GM12878 (cell line): ENCODE data around the gene APLN. TPM values are rescaled to one million over a fixed set of nuclear protein-coding genes. Genes with fewer than 3 reads are reported as not detected.

Experiments
- ATAC-seq: fragments of 200-7000 bp; cut with Tn5 transposase; 3 replicates; pipeline ENCODE4 v1.9.1; 2020; ENCODE audit warnings: mild to moderate bottlenecking, moderate library complexity
- BruUV-seq: library from RNA; stranded (reverse); fragments of 400-500 nt; replicated peaks from 2 replicates; lab custom pipeline; 2021; lab: Mats Ljungman, UMichigan
- CTCF ChIA-PET: fragments of 300-600 bp; sonication (Branson Sonifier 250); formaldehyde crosslinking; extraction: SDS; loops from one replicate; lab custom pipeline; 2021; ENCODE audit warnings: inconsistent platforms; lab: Yijun Ruan, JAX
- POLR2A ChIA-PET: fragments of 350-600 bp; formaldehyde crosslinking; extraction: SDS; loops from one replicate; lab custom pipeline; 2021; ENCODE audit warnings: inconsistent platforms; lab: Charles Lee
- RAD21 ChIA-PET: fragments of 300-600 bp; sonication (Branson Sonifier 250); formaldehyde crosslinking; loops from one replicate; lab custom pipeline; 2023; ENCODE audit warnings: antibody characterized with exemption; ENCODE audit not compliant: unreplicated experiment; lab: Charles Lee
- SMC1A ChIA-PET: fragments of 300-600 bp; sonication (Branson Sonifier 250); formaldehyde crosslinking; loops from one replicate; lab custom pipeline; 2023; ENCODE audit not compliant: unreplicated experiment, uncharacterized antibody; lab: Charles Lee
- DNase-seq: peaks from one replicate; pipeline ENCODE4 v3.0.0-alpha.2; 2011; ENCODE audit warnings: low read depth, low spot score
- FAIRE-seq: peaks from 3 replicates; lab custom pipeline; 2011; peaks lifted over from hg19 to GRCh38; lab: Jason Lieb, UNC
- H2AFZ ChIP-seq: 2 replicates; pipeline ENCODE4 v1.6.0; 2011; ENCODE audit warnings: low read depth, low read length, control low read depth; ENCODE audit not compliant: control insufficient read depth
- H3K27ac ChIP-seq: 2 replicates; pipeline ENCODE4 v1.5.1; 2011; ENCODE audit warnings: control low read depth; ENCODE audit not compliant: control insufficient read depth, insufficient read depth
- H3K27me3 ChIP-seq, 2 experiments: replicated peaks in 1 of 2; 2 replicates each; pipeline versions ENCODE4 v1.6.0 to v1.6.1; 2011; ENCODE audit warnings: low read length in 1 of 2; ENCODE audit not compliant: control insufficient read depth in 2 of 2, insufficient read depth in 2 of 2
- H3K36me3 ChIP-seq, 2 experiments: 2 replicates each; pipeline ENCODE4 v1.5.1; 2011; ENCODE audit warnings: low read length in 1 of 2; ENCODE audit not compliant: control insufficient read depth in 2 of 2, insufficient read depth in 2 of 2
- H3K4me1 ChIP-seq: 2 replicates; pipeline ENCODE4 v1.6.1; 2011; ENCODE audit warnings: mild to moderate bottlenecking, low read length, moderate library complexity, mixed read lengths; ENCODE audit not compliant: control insufficient read depth, insufficient read depth
- H3K4me2 ChIP-seq: 2 replicates; pipeline ENCODE4 v1.6.0; 2011; ENCODE audit warnings: control low read depth; ENCODE audit not compliant: control insufficient read depth, insufficient read depth
- H3K4me3 ChIP-seq: fragments of 200-600 bp; sonication (generic); 2 replicates; pipeline ENCODE4 v1.5.1; 2016
- H3K79me2 ChIP-seq: 2 replicates; pipeline ENCODE4 v1.6.0; 2011; ENCODE audit warnings: low read length; ENCODE audit not compliant: control insufficient read depth, insufficient read depth
- H3K9ac ChIP-seq: 2 replicates; pipeline ENCODE4 v1.8.0; 2011; ENCODE audit warnings: low read length, control low read depth, mixed read lengths; ENCODE audit not compliant: control insufficient read depth, insufficient read depth
- H3K9me3 ChIP-seq: replicated peaks from 3 replicates; pipeline ENCODE4 v1.5.1; 2011; ENCODE audit warnings: mild to moderate bottlenecking, low read length; ENCODE audit not compliant: control insufficient read depth, insufficient read depth
- H4K20me1 ChIP-seq: 2 replicates; pipeline ENCODE4 v1.6.0; 2011; ENCODE audit not compliant: control insufficient read depth, insufficient read depth
- DPF2 ChIP-seq: fragments of 450-650 bp; IDR thresholded peaks from 2 replicates; pipeline ENCODE4 v1.6.1; 2017; ENCODE audit warnings: mild to moderate bottlenecking
- MYC ChIP-seq: IDR thresholded peaks from 2 replicates; pipeline ENCODE4 v1.6.1; 2011; ENCODE audit warnings: mild to moderate bottlenecking, low read length, moderate library complexity, inconsistent platforms; ENCODE audit not compliant: insufficient read depth, insufficient replicate concordance, insufficient read length, severe bottlenecking
- SRF ChIP-seq, 2 experiments: IDR thresholded peaks; 2 replicates each; pipeline ENCODE4 v1.6.1; 2011; ENCODE audit warnings: low read depth in 2 of 2, low read length in 2 of 2, mild to moderate bottlenecking in 1 of 2, moderate library complexity in 1 of 2
- WGBS: methylation state at CpG from one replicate; pipeline ENCODE4 v1.1.6; 2016; ENCODE audit warnings: low lambda C conversion rate; ENCODE audit not compliant: insufficient replicate concordance, insufficient coverage; ENCODE audit errors: missing lambda C conversion rate; 5-methylcytosine and 5-hydroxymethylcytosine counted together
- in situ Hi-C: fragments of 300-500 bp; cut with MboI; formaldehyde crosslinking; loops from 9 replicates; pipeline ENCODE4 v1.14.3; 2018; ENCODE audit warnings: mixed read lengths
- intact Hi-C: fragments of 100-400 bp; cut with micrococcal nuclease; formaldehyde crosslinking; loops from one replicate; pipeline ENCODE4 v1.14.2; 2022; ENCODE audit not compliant: unreplicated experiment
- polyA plus RNA-seq, 11 experiments: library from polyadenylated mRNA; depleted of rRNA in 4 of 11; unstranded in 6 of 11; stranded (reverse) in 5 of 11; fragments of >200 nt; fragmentation: Nextera tagmentation in 4 of 11; fragmentation: Illumina TruSeq in 1 of 11; extraction: Ambion mirVana in 4 of 11; extraction: Trizol in 1 of 11; gene quantifications; 1 replicate in 1 of 11; 2 replicates in 10 of 11; pipeline versions ENCODE4 v1.2.1 to v1.2.3, GENCODE V29; 2011 to 2016; ENCODE audit warnings: inconsistent platforms in 2 of 11, missing spikeins in 2 of 11, low read depth in 1 of 11
- total RNA-seq, 4 experiments: library from RNA; depleted of rRNA in 3 of 4; stranded (reverse); fragments of >200 nt in 3 of 4; fragmentation: Illumina TruSeq in 1 of 4; extraction: Trizol in 1 of 4; gene quantifications; 2 replicates each; pipeline versions ENCODE4 v1.2.1 to v1.2.3, GENCODE V29; 2013 to 2021
- TF ChIP-seq, protein P1 (sequence below): fragments of 450-650 bp; IDR thresholded peaks from 2 replicates; pipeline ENCODE4 v1.6.1; 2017; ENCODE audit warnings: mild to moderate bottlenecking, moderate library complexity

Gene APLN
- total and polyA plus RNA-seq, 10 of the 15 experiments (the other 5 are each of a cell fraction or from before 2014, with no cell fraction given) = 0.31 TPM; not detected in 9

- FAIRE-seq (no peak), ATAC-seq (no peak; the same call in 2 of the 3 replicates)
- in situ Hi-C loops = no loop called here
- Histone ChIP-seq H4K20me1 (no peaks in the 10 kb centered on the region), H3K79me2 (no peaks in the 10 kb centered on the region), H3K4me1 (no peaks in the 10 kb centered on the region), H3K27me3 (no peaks in the 10 kb centered on the region), H3K36me3 (no peaks in the 10 kb centered on the region)
- TF ChIP-seq MYC = no peak
- TF ChIP-seq SRF (IDR thresholded peaks at IDR 0.05; ENCODE audit: low read depth in 2 of 2, low read length in 2 of 2) = no peak
- TF ChIP-seq, protein P1, sequence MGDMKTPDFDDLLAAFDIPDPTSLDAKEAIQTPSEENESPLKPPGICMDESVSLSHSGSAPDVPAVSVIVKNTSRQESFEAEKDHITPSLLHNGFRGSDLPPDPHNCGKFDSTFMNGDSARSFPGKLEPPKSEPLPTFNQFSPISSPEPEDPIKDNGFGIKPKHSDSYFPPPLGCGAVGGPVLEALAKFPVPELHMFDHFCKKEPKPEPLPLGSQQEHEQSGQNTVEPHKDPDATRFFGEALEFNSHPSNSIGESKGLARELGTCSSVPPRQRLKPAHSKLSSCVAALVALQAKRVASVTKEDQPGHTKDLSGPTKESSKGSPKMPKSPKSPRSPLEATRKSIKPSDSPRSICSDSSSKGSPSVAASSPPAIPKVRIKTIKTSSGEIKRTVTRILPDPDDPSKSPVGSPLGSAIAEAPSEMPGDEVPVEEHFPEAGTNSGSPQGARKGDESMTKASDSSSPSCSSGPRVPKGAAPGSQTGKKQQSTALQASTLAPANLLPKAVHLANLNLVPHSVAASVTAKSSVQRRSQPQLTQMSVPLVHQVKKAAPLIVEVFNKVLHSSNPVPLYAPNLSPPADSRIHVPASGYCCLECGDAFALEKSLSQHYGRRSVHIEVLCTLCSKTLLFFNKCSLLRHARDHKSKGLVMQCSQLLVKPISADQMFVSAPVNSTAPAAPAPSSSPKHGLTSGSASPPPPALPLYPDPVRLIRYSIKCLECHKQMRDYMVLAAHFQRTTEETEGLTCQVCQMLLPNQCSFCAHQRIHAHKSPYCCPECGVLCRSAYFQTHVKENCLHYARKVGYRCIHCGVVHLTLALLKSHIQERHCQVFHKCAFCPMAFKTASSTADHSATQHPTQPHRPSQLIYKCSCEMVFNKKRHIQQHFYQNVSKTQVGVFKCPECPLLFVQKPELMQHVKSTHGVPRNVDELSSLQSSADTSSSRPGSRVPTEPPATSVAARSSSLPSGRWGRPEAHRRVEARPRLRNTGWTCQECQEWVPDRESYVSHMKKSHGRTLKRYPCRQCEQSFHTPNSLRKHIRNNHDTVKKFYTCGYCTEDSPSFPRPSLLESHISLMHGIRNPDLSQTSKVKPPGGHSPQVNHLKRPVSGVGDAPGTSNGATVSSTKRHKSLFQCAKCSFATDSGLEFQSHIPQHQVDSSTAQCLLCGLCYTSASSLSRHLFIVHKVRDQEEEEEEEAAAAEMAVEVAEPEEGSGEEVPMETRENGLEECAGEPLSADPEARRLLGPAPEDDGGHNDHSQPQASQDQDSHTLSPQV = no peak
- TF ChIP-seq DPF2 = no peak
- TF ChIP-seq, all 136 proteins: peak for 0
- H3K4me3 ChIP-seq = no peak overlapping the region
- H3K9me3 ChIP-seq = no peaks in the 10 kb centered on the region
- no TSS peak for BruUV-seq
- no peak overlapping the region for H3K9ac ChIP-seq
- intact Hi-C loops = no loop called here
- SMC1A ChIA-PET = no interaction called here
- H2AFZ ChIP-seq = no peak overlapping the region
- RAD21 ChIA-PET = interaction anchor here (1.6 kb wide), 1 partner anchor 9 kb away, joined by 3 read pairs; no protein-coding TSS in a partner anchor
- CTCF ChIA-PET = no interaction called here
- H3K27ac ChIP-seq = no peak overlapping the region
- POLR2A ChIA-PET = no interaction called here
- 46% methylated on average over 7 of the region's 7 CpGs for WGBS
- DNase-seq = no peak
- no peak overlapping the region for H3K4me2 ChIP-seq
Observed at GRCh38 chrX:129632443-129632842, 22.3 kb downstream of the APLN start.
